ENCODE data around the gene YIF1B. TPM values are rescaled to one million over a fixed set of nuclear protein-coding genes. Genes with fewer than 3 reads are reported as not detected.
"Not testable (repeated sequence)": the region's sequence is repeated elsewhere in the genome, so short reads cannot be mapped to it uniquely, and the experiment has no call there.

The YIF1B gene
- 138 and 146 TPM in 2 replicates for total RNA-seq (2014; rRNA removed; shearing (Covaris generic))

DNA sequence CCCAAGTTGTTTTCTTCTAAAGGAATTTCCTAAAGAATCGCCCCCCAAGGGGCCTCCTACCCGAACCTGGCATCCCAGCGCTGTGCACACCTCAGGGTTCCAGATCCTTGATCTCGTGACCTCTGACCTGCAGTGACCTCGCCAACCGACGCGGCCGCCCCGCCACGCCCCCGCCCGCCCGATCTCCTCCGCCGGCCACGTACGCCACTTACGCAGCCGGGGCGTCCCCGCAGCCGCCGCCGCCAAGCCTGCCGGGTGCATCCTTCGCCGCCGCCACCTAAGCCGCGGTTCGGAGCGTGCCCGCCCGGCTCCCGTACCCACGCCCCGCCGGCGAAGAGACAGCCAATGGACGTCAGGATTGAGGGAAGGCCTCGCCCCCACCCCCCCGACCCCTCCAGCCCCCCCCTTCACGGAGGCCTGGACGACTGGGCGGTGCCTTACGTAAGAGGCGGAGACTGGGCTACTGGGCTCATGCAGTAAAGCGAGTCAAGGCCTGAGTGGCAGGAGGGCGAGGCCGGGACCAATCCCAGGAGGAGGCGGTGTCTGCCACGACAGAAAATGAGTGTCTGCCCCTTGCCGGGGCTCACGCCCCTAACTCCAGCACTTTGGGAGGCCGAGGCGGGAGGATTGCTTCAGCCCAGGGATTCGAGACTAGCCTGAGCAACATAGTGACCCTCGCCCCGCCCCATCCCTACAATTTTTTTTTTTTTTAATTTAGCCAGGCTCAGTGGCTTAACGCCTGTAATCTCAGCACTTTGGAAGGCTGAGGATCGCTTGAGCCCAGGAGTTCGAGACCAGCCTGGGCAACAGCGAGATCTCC is at the start of gene YIF1B:
Gene YIF1B (minus strand): TSS at position 291 of the 820 bp plus-strand sequence. CDS start 30 bp downstream, at position 261.
- DNase-seq (ENCODE audit: low spot score): peak; percentile 99

DNA sequence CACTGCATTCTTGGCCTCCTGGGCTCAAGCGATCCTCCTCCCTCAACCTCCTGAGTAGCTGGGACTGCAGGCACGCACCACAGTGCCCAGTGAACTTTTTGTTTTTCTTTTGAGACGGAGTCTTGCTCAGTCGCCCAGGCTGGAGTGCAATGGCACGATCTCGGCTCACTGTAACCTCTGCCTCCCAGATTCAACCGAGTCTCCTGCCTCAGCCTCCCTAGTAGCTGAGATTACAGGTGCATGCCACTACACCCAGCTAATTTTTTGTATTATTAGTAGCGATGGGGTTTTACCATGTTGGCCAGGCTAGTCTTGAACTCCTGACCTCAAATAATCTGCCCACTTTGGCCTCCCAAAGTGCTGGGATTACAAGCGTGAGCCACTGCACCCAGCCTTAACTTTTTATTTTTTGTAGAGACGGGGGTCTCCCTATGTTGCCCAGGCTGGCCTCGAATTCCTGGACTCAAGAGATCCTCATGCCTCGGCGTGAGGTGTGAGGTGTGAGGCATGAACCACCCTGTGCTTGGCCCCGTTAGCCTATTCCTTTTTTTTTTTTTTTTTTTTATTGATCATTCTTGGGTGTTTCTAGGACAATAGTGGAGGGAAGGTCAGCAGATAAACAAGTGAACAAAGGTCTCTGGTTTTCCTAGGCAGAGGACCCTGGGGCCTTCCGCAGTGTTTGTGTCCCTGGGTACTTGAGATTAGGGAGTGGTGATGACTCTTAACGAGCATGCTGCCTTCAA is 47.4 kb upstream of the YIF1B start:
- not testable (repeated sequence) for DNase-seq (ENCODE audit: low spot score)

DNA sequence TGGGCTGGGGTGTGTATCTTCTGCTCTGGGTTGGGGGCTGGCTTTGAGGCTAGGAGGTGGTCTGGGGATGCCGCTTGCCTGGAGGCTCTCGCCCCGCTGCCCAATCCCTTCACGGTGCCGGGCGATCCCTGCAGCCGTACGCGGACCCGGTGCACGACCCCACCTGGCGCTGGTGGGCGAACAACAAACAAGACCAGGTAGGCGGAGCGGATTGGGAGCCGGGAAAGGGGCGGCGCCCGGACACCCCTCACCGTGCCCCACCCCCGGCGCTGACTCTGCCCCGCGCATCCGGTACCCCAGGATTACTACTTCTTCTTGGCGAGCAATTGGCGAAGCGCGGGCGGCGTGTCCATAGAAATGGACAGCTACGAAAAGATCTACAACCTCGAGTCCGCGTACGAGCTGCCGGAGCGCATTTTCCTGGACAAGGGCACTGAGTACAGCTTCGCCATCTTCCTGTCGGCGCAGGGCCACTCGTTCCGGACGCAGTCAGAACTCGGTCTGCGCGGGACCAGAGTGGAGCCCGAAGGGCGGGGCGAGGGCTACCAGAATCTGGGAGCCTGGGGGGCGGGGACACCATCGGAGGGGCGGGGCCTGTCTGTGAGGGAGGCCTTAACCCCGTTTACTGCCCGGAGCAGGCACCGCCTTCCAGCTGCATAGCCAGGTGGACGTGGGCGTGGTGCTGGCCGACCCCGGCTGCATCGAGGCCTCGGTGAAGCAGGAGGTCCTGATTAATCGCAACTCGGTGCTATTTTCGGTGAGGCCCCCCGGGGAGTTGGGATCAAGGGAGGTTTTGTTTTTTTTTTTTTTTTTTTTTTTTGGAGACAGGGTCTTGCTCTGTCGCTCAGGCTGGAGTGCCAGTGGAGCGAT is 46.6 kb upstream of the YIF1B start:
- DNase-seq (ENCODE audit: low spot score): peak; percentile 85

DNA sequence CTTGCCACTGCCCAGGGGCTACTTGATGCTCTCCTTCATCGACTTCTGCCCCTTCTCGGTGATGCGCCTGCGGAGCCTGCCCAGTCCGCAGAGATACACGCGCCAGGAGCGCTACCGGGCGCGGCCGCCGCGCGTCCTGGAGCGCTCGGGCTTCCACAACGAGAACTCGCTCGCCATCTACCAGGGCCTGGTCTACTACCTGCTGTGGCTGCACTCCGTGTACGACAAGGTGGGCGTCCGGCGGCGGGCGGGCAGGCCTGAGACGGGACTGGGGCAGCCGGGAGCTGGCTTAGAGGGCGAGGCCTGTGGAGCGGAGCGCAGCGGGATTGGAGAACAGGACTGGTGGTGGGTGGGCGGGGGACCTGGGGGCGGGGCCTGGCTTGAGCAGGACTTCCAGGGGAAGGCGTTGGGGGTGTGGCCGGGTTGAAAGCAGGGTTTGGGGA is 45.9 kb upstream of the YIF1B start:
- DNase-seq (ENCODE audit: low spot score): peak; percentile 91

- DNase-seq (ENCODE audit: low spot score): no peak
Observed at GRCh38 chr19:38360839-38361631, 45.3 kb upstream of the YIF1B start.

- no peak for DNase-seq (ENCODE audit: low spot score)
Observed at GRCh38 chr19:38360351-38360750, 44.6 kb upstream of the YIF1B start.

GRCh38 chr19:38359242-38360021 is 43.7 kb upstream of the YIF1B start:
- DNase-seq (ENCODE audit: low spot score): no peak

DNA sequence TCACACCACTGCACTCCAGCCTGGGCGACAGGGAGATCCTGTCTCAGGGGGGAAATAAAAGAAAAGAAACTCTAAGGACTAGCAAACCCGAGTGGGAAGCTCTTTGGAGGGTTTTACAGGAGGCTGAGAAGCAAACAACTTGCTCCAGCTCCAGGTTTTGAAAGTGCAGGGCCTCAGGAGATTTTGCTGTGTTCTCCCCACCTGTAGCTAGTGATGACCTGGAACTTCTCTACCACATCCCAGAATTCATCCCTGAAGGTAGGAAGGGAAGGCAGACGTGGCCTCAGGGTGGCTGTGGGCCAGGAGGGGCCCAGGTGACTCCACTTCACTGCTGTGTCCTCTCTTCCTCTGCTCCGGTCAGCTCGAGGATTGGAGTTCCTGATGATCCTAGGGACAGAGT is 42.3 kb upstream of the YIF1B start:
- no peak for DNase-seq (ENCODE audit: low spot score)

DNA sequence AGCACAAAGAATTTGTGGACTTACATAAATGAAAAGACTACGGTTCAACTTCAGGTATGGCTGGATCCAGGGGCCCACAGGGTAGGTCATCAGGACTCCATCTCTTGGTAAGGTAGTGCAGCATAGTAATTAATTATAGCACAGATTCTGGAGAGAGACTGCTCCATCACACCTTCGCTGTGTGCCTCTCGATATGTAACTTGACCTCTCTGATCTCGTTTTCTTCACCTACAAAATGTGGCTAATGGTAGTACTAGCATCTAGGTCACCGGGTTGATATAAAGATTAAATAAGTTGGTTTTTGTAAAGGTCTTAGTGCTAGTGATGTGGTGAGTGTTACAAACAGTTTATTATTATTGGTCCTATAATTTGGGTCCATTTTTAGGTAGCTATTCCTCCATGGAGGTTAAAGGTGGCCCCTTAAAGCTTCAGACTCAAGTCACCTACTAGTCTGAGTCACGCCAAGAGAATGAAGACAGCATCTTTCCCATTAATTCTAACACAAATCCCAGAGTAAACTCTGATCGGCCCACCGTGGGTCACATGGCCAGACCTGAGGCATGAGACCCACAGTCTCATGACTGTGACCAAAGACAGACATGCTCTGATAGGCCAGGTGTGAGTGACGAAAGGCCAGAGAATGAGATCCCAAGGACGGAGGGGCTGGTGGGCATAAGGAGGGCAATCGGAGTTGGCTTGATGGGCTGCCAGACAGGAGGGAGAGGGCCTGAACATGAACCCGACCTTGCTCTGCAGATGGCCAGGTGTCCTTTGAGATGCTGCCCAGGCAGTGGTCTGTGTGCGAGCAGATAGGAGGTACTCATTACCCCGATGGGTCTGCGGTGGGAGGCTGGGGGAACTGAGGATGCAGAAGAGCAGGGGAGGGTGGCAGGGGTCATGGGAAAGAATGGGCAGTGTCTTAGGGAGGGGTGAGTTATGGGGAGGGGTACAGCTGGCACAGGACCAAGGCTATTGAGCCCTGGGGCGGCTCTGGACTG is 40.3 kb upstream of the YIF1B start:
- no peak for DNase-seq (ENCODE audit: low spot score)

DNA sequence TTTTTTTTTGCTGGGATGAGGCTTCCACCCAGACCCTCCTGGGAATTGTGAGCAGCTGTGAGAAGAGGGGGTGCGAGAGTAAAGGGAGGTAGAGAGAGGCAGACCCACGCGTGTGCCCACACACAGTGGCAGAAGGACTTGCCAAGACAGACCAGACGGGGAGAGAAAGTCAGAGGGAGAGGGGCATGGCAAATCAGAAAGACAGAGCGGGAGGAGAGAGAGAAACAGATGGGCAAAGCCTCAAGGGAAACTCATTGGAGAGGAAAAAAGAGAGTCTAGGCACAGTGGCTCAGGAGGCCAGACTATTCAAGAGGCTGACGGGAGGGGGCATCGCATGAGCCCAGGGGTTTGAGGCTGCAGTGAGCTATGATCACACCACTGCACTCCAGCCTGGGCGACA is 36.9 kb upstream of the YIF1B start:
- DNase-seq (ENCODE audit: low spot score): no peak

GRCh38 chr19:38351865-38352395 is 36.2 kb upstream of the YIF1B start:
- DNase-seq (ENCODE audit: low spot score): no peak

GRCh38 chr19:38350883-38351282 is 35.1 kb upstream of the YIF1B start:
- no peak for DNase-seq (ENCODE audit: low spot score)

GRCh38 chr19:38346837-38347236 is 31.1 kb upstream of the YIF1B start:
- DNase-seq (ENCODE audit: low spot score): no peak

DNA sequence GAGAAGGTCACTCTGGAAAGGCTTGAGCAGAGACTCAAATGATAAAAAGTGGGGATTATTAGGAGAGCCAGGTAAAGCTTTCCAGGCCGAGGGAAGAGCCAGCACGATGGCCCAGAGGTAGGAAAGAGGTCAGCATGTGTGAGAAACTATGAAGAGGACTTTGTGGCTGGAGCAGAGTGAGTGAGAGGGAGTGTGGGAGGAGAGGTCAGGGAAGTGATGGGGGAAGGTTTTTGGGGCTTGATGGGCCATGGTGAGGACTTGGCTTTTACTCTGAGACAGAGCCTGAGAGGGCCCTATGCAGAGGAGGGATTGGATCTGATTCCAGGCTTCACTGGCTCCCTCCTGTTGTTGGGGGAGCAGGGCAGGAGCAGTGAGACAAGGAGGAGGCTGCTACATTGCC is 25.2 kb upstream of the YIF1B start:
- DNase-seq (ENCODE audit: low spot score): no peak

DNA sequence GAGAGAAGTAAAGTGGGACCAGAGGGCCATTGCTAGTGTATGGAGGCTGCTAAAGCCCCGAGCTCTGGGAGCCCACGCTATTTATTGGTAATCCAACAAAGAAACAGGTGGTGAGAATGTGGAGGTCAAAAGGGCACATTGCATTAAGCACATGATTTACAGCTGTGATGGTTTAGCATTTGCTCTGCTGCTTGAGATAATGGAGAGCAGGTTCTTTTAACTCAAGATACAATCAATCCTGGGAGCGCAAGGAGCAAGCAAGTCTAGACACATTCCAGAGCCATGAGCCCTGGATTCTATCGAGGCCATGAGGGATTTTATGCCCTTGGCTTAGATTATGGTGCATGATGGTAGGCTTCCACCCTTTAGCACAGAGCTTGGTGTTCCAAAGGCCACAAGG is 23.3 kb upstream of the YIF1B start:
- not testable (repeated sequence) for DNase-seq (ENCODE audit: low spot score)

DNA sequence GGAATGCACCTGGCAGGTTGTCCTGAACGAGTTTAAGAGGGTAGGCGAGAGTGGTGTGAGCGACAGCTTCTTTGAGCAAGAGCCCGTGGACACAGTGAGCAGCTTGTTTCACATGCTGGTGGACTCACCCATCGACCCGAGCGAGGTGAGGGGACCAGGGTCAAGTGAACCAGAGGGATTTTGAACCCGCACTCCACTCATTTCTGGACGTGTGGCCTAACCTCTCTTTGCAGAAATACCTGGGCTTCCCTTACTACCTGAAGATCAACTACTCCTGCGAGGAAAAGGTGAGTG is 21.6 kb upstream of the YIF1B start:
- no peak for DNase-seq (ENCODE audit: low spot score)

DNA sequence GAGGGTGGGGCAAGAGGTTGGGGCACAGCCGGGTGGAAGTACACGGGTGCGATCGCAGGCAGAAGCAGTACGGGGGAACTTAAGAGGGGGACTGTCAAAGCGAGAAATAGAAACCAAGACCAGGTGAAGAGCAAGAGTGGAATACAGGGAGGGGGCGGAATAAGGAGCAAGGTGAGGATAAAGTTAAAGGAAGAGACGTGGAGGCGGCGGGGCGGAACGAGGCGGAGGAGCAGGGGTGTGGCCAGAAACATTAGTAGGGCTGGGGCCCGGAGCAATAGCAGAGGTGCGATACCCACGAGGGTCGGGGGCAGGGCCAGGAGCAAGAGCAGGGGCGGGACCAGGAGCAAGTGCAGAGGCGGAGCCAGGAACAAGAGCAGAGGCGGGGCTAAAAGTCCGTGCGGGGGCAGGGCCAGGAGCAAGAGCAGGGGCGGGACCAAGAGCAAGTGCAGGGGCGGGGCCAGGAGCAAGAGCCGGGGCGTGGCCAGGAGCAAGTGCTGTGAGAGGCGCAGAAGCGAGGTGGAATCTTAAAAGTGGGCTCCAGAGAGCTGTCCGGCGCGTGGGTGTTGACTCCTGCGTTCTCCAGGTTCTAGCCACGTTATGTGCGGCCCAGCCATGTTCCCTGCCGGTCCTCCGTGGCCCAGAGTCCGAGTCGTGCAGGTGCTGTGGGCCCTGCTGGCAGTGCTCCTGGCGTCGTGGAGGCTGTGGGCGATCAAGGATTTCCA is 21.1 kb upstream of the YIF1B start:
- peak; percentile 92 for DNase-seq (ENCODE audit: low spot score)

DNA sequence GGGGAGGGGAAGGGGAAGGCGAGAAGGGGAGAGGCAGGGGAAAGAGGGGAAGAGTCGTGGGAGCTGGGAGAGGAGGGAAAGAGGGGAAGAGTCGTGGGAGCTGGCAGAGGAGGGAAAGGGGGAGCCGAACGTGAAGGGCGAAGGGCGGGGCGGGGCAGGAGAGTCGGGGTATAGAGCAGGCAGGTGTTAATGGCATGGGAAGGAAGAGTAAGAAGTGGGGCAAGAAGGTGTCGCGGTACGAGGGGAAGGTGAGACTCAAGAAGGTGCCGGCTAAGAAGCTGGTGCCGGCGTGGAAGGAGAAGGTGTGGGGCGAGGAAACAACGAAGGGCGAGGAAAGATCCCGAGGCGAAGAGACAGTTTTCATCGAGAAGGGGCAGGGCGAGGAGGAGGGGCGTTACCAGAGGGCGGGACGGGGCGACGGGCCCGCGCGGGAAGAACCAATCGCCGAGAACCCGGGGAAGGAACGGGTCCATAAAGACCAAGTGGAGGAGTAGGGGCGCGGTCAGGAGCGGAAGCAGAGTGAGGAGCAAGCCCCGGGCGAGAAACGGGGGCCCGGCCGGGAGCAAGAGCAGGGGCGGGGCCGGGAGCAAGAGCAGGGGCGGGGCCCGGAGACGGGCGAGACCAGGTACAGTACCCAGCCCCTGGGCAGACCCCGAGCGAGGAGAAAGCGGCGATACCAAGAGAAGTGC is 20.3 kb upstream of the YIF1B start:
- DNase-seq (ENCODE audit: low spot score): peak; percentile 97

Measured in H4 (cell line).